Measurements from ENCODE around the gene YES1.

DNA sequence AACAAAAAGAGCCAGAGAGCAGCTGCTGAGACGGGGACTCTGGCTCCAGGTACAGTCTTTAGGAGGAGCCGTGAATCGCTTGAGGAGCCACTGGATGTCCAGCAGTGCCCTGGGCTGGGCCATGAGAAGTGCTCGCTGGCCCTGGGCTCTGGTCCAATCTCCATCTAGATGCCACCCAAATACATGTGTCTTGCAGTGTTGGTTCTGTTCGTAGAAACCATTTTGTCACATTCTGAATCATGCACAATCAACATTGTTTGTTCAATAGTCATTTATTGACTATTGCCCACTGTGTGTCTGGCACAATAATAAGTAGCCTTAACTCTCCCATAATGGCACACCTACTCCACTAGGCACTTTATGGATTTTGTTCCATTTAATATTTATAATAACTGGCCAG, 128.5 kb downstream of the YES1 start:
- TF ChIP-seq, protein P1, sequence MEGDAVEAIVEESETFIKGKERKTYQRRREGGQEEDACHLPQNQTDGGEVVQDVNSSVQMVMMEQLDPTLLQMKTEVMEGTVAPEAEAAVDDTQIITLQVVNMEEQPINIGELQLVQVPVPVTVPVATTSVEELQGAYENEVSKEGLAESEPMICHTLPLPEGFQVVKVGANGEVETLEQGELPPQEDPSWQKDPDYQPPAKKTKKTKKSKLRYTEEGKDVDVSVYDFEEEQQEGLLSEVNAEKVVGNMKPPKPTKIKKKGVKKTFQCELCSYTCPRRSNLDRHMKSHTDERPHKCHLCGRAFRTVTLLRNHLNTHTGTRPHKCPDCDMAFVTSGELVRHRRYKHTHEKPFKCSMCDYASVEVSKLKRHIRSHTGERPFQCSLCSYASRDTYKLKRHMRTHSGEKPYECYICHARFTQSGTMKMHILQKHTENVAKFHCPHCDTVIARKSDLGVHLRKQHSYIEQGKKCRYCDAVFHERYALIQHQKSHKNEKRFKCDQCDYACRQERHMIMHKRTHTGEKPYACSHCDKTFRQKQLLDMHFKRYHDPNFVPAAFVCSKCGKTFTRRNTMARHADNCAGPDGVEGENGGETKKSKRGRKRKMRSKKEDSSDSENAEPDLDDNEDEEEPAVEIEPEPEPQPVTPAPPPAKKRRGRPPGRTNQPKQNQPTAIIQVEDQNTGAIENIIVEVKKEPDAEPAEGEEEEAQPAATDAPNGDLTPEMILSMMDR (IDR thresholded peaks at IDR 0.05; ENCODE audit: low read depth, low read length): no peak
- TF ChIP-seq EZH2phosphoT487 (IDR thresholded peaks at IDR 0.05; ENCODE audit: low read depth): no peak

All from OCI-LY3 (cell line).